Kidney tubule cell (primary cell): ENCODE data around the gene FAM174B.

Experiments used
- DNase-seq: peaks from one replicate; pipeline ENCODE4 v3.0.0-alpha.2; 2018; ENCODE audit warnings: low spot score

Gene FAM174B

DNA sequence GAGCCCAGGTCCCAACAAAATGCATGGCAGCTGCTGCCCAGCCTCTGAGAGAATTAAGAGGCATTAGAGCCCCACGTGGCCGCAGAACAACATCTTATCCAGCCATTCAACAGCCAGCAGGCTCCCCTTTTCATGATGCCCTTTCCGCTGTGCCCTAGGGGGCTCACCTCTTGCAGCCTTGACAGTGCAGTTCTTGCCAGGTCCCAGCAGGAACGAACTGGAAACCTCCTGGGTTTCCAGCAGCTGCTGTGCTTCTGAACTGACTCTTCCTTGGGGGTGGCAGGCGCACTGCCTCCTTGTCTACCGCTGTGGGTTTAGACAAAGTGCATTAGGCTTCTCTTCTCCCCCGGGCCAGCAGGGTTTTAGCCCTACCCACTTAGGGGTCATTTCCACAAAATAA is 85.2 kb downstream of the FAM174B start:
- no peak for DNase-seq

DNA sequence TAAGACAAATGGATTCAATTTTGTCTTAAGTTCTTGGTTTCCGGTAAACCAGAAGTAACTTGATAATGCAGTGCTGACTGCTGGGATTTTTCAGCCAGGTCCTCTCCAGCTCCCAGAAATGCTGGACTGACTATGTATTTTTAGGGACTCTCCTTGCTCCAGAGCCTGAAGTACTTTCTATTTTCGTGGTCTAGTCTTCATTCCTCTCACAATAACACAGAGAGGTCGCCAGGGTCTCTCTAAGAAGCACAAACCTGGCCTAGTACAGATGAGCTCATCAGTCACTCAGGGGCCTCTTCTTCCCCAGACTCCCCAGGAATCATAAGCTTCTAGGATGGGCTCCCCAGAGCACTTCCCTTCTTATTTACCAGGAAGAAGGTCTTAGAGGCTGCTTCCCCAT is 85.8 kb downstream of the FAM174B start:
- no peak for DNase-seq
